ENCODE data around the gene UBE2M.
A peak's percentile ranks its signal among the peaks of the same experiment; 100 is the strongest.
"Not testable (repeated sequence)": the region's sequence is repeated elsewhere in the genome, so short reads cannot be mapped to it uniquely, and the experiment has no call there.

UBE2M gene

GRCh38 chr19:58555369-58555885 lies 3.0 kb downstream of the UBE2M start:
- DNase-seq (ENCODE audit: low read depth, low spot score): no peak

GRCh38 chr19:58554494-58555368 lies 3.7 kb downstream of the UBE2M start, which contains the start of gene CHMP2A:
TSS of gene CHMP2A (minus strand) at chr19:58555105. CDS start at chr19:58554212, 893 bp downstream.
- peak; percentile 98 for DNase-seq (ENCODE audit: low read depth, low spot score)

GRCh38 chr19:58553799-58554493 lies 4.5 kb downstream of the UBE2M start:
- no peak for DNase-seq (ENCODE audit: low read depth, low spot score)

- no peak for DNase-seq (ENCODE audit: low read depth, low spot score)
Observed at GRCh38 chr19:58552655-58553054, 5.8 kb downstream of the UBE2M start.

GRCh38 chr19:58551577-58552471 lies 6.6 kb downstream of the UBE2M start:
- no peak for DNase-seq (ENCODE audit: low read depth, low spot score)

- DNase-seq (ENCODE audit: low read depth, low spot score): no peak
Observed at GRCh38 chr19:58551123-58551497, 7.3 kb downstream of the UBE2M start.

- no peak for DNase-seq (ENCODE audit: low read depth, low spot score)
Observed at GRCh38 chr19:58550362-58551122, 7.9 kb downstream of the UBE2M start.

- no peak for DNase-seq (ENCODE audit: low read depth, low spot score)
Observed at GRCh38 chr19:58549664-58550361, 8.6 kb downstream of the UBE2M start.

- no peak for DNase-seq (ENCODE audit: low read depth, low spot score)
Observed at GRCh38 chr19:58548859-58549663, 9.3 kb downstream of the UBE2M start.

GRCh38 chr19:58547323-58548312 lies 10.8 kb downstream of the UBE2M start:
- no peak for DNase-seq (ENCODE audit: low read depth, low spot score)

- no peak for DNase-seq (ENCODE audit: low read depth, low spot score)
Observed at GRCh38 chr19:58546019-58546530, 12.3 kb downstream of the UBE2M start.

- peak; percentile 25 for DNase-seq (ENCODE audit: low read depth, low spot score)
Observed at GRCh38 chr19:58545286-58546018, 13.0 kb downstream of the UBE2M start.

GRCh38 chr19:58544591-58545285 lies 13.7 kb downstream of the UBE2M start:
- DNase-seq (ENCODE audit: low read depth, low spot score): peak; percentile 90

GRCh38 chr19:58543826-58544590 lies 14.4 kb downstream of the UBE2M start, which contains the start of gene TRIM28:
TSS of gene TRIM28 (plus strand) at chr19:58544064. CDS start at chr19:58544758, 694 bp downstream.
- peak; percentile 100 for DNase-seq (ENCODE audit: low read depth, low spot score)

GRCh38 chr19:58542641-58543372 lies 15.6 kb downstream of the UBE2M start:
- not testable (repeated sequence) for DNase-seq (ENCODE audit: low read depth, low spot score)
